NAMALWA (cell line): Measurements from ENCODE around the gene B3GNT4.
"Not testable (repeated sequence)": the region's sequence is repeated elsewhere in the genome, so short reads cannot be mapped to it uniquely, and the experiment has no call there.

Experiments used
- DNase-seq: peaks from one replicate; pipeline ENCODE4 v3.0.0-alpha.2; 2015; ENCODE audit warnings: low spot score

B3GNT4 gene

DNA sequence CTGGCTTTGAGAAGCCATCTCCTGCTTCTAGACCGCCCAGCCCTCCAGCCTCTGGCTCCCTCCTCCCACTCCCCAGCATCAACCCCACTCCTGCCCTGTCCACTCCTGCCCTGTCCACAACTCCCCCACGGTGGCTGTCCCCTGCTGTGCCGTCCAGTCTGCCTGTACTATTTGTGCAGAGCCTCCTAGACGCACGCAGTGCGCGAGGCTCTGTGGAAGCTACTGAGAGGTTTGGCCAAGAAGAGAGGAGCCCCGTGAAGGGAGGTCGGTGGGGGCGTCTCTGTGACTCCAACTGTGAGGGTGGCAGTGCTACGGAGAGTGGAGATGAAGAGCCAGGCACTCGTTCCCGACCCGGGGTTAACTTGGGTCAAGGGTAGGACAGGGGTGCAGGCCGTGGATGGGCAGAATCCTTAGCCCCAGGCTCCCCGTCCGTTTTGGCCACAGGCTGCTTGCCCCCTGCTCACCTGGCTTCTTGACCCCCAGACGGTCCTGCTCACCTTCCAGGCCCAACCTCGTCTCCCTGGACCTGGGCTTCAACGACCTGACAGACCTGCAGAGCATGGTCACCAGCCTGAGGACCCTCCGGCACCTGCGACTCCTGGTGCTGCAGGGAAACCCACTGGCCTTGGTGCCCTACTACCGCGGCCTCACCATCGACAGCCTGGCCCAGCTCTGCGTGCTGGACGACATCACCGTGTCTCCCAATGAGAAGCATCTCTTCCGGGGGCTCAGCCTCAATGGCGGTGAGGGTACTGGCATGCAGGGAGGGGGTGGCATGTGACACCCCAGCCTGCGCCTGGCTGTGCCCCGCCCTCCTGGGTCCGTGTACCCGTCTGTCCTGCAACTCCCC lies 13.7 kb upstream of the B3GNT4 start:
- no peak for DNase-seq

- DNase-seq: peak; percentile 89
These were observed 12.5 kb upstream of the B3GNT4 start for GRCh38 chr12:122190842-122191668.

- DNase-seq: no peak
These were observed 11.1 kb upstream of the B3GNT4 start for GRCh38 chr12:122192441-122192840.

- DNase-seq: no peak
These were observed 8.7 kb upstream of the B3GNT4 start for GRCh38 chr12:122194804-122195203.

GRCh38 chr12:122195405-122195804 lies 8.1 kb upstream of the B3GNT4 start:
- no peak for DNase-seq

DNA sequence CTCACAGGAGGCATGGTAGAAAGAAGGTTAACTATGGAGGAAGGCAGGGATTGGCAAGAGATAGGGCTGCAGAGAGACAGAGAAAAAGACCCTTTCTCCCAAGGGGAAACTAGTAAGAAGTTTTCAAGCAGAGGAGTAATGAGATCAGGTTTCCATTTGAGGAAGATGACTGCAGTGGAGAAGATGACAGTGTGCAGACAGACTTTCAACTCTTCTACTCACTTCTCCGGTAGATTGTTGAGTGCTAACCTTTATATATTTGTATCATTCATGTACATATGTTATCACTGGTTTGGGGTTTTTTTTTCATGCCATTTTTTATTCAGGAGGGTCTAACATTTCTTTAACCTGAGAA lies 5.9 kb upstream of the B3GNT4 start:
- DNase-seq: no peak

GRCh38 chr12:122199484-122200355 lies 3.8 kb upstream of the B3GNT4 start:
- DNase-seq: no peak

DNA sequence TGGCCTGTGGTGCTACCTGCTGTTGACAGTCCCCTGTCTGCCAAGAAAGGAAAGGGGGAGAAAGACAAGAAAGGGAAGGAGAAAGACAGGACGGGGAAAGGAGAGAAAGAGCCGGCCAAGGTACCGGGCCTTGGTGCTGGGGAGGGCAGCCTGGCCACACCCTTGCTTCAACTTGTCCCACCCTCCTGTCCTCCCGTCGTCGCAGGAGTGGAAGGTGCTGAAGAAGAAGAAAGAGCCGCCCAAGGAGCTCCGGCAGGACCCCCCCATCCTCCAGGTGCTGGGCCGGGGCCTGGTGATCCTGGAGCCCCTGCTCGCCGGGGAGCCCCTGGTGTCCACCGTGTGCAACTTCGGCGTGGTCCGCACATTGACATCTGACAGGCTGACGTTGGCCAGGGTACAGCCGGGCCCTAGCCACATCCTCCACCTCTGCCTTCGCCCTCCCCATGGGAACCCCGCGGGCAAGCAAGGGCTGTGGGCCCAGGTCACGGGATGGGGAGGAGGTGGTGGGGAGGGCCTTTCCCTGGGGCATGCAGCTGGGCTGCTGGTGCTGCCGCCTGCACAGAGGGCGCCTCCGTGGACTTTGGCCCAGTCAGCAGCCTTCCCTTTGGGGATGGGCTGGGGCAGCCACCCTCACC lies 2.9 kb upstream of the B3GNT4 start:
- DNase-seq: no peak

GRCh38 chr12:122201381-122201780 lies 2.1 kb upstream of the B3GNT4 start:
- DNase-seq: no peak

GRCh38 chr12:122202017-122202416 lies 1.5 kb upstream of the B3GNT4 start:
- DNase-seq: no peak

- not testable (repeated sequence) for DNase-seq
These were observed 698 bp upstream of the B3GNT4 start for GRCh38 chr12:122202811-122203210.

GRCh38 chr12:122204167-122205052 lies 901 bp downstream of the B3GNT4 start:
- DNase-seq: no peak

DNA sequence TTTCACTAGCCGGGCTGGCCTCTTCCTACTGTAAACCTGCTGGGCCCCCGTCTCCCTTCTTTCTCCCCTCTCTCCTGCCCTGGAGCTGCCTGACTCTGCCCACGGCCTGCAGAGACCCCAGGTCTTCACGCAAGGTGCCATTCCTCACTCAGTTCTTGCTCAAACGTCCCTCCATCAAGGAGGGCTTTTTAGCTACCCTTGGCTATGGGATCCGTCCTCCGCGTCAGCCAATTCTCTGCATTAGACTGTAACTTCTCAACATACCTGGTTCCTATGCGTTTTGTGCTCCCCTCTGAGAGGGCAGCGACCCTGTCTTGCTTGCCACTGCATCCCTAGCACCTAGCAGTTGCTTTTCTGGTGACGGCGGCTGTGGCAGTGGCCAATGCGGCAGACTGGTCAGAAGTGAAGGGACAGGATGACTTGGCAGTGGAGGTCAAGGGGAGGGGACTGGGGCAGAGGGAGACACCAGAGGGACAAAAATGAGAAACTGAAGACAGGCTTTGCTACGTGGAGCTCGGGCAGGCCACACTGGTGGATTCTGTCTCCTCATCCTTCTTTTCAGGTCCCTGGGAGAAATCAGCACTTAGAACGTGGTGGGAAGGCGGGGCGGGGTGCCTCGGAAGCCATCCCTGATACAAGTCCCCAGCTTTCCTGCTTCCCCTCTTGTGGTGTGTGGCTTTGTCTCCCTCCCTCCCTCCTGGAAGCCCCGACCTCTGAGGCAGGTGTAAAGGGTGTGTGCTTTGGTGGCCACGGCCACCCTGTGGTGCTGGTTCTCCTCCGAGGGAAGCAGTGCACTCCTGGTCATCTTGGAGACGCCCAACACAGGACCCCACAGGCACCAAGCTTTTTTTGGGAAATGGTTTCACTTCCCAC lies 1.8 kb downstream of the B3GNT4 start:
- no peak for DNase-seq

GRCh38 chr12:122206111-122206881 lies 2.8 kb downstream of the B3GNT4 start:
- no peak for DNase-seq

DNA sequence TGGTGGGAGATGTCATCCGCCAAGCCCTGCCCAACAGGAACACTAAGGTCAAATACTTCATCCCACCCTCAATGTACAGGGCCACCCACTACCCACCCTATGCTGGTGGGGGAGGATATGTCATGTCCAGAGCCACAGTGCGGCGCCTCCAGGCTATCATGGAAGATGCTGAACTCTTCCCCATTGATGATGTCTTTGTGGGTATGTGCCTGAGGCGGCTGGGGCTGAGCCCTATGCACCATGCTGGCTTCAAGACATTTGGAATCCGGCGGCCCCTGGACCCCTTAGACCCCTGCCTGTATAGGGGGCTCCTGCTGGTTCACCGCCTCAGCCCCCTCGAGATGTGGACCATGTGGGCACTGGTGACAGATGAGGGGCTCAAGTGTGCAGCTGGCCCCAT lies 3.5 kb downstream of the B3GNT4 start:
- no peak for DNase-seq

DNA sequence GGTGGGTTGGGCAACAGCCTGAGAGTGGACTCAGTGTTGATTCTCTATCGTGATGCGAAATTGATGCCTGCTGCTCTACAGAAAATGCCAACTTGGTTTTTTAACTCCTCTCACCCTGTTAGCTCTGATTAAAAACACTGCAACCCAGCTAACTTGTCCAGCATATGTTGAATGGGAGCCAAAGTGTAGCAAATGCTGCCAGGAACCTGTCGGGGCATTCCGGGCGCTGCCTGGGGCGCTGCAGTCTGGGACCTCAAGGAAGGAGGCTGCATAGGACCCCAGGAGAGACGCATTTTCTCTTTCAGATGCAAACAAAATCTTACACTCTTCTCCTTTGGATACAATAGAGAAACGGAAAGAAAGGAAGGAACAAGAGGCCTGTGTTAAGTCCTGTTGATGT lies 3.9 kb downstream of the B3GNT4 start:
- DNase-seq: no peak

- DNase-seq: no peak
These were observed 4.7 kb downstream of the B3GNT4 start for GRCh38 chr12:122208073-122208820.

GRCh38 chr12:122215771-122216170 lies 12.3 kb downstream of the B3GNT4 start:
- DNase-seq: no peak
